Fibroblast of the aortic adventitia (primary cell): ENCODE measurements around the gene MS4A3. TPM values are rescaled to one million over a fixed set of nuclear protein-coding genes. Genes with fewer than 3 reads are reported as not detected.

Experiments used
- DNase-seq: peaks from one replicate; pipeline ENCODE4 v3.0.0-alpha.2; 2010; ENCODE audit warnings: low read depth
- H3K4me3 ChIP-seq: 2 replicates; pipeline ENCODE4 v1.5.1; 2011; ENCODE audit warnings: low read depth, mild to moderate bottlenecking, control low read depth, low read length, moderate library complexity
- CTCF ChIP-seq: IDR thresholded peaks from 2 replicates; pipeline ENCODE4 v1.5.1; 2011; ENCODE audit warnings: mild to moderate bottlenecking, low read length, control low read depth, inconsistent platforms; ENCODE audit not compliant: insufficient read depth
- total RNA-seq: library from RNA; depleted of rRNA; stranded (reverse); fragments of >200 nt; gene quantifications from 2 replicates; pipeline ENCODE4 v1.2.3, GENCODE V29; 2012; ENCODE audit warnings: low replicate concordance

The MS4A3 gene
- total RNA-seq, 1 donor: not detected

DNA sequence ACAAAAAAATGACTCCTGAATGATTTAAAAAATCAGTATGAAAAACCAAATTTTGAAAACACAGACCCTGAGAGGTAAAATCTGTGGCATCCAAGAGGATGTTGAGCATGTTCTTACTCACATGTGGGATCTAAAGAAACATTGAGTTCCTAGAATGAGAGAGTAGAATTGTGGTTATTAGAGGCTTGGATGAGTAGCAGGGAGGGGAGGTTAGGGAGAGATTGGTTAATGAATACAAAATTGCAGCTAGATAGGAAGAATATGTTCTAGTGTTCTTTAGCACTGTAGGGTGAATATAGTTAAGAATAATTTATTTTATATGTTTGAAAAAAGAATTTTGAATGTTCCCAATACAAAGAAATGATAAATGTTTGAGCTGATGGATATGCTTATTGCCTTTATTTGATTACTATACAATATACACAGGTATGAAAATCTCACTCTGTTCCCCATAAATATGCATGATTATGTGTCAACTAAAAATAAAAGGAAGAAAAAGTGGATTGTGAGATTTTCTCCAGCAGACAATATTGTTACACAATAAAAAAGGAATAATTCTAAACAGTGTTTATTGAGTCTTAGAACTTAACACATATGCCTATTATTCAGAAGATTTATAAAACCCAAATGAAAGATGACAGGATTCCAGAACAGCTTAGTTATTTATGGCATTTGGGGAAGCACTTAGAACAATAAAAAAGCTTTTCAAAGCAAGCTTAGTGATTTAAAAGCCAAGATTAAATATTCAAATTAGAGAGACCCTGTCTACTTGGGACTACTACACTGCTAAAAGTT lies 60.7 kb downstream of the MS4A3 start:
- TF ChIP-seq CTCF: no peak
- no peak overlapping the region for H3K4me3 ChIP-seq
- DNase-seq: no peak

GRCh38 chr11:60118338-60118737 lies 61.9 kb downstream of the MS4A3 start:
- no peak overlapping the region for H3K4me3 ChIP-seq
- no peak for TF ChIP-seq CTCF
- no peak for DNase-seq

- no peak for TF ChIP-seq CTCF
- DNase-seq: no peak
- no peak overlapping the region for H3K4me3 ChIP-seq
Measured at GRCh38 chr11:60119710-60120109, 63.2 kb downstream of the MS4A3 start.

Other genes starting within 250 kb of the MS4A3 start
- gene MRPL16, start 245.9 kb upstream of the MS4A3 start, total RNA-seq: 25.7 and 29.3 TPM in 2 replicates
- not detected in 2 replicates for gene CBLIF, start 211.2 kb upstream of the MS4A3 start, total RNA-seq
- gene TCN1, start 190.2 kb upstream of the MS4A3 start, total RNA-seq: not detected in 2 replicates
- gene OOSP3, start 177.9 kb upstream of the MS4A3 start, total RNA-seq: not detected in 2 replicates
- not detected in 2 replicates for gene OOSP1, start 118.2 kb upstream of the MS4A3 start, total RNA-seq
- gene OOSP4A, start 92.6 kb upstream of the MS4A3 start, total RNA-seq: not detected in 2 replicates
- not detected in 2 replicates for gene OOSP4B, start 39.5 kb upstream of the MS4A3 start, total RNA-seq
- gene OOSP2, start 16.3 kb upstream of the MS4A3 start, total RNA-seq: not detected in 2 replicates
- 0.16 TPM in 1 of 2 replicates, not detected in the other for gene MS4A2, start 32.0 kb downstream of the MS4A3 start, total RNA-seq
- not detected in 2 replicates for gene MS4A6A, start 126.4 kb downstream of the MS4A3 start, total RNA-seq
- gene MS4A4E, start 186.5 kb downstream of the MS4A3 start, total RNA-seq: not detected in 2 replicates
- gene MS4A4A, start 224.0 kb downstream of the MS4A3 start, total RNA-seq: not detected in 2 replicates